ENCODE results near the gene STX12. TPM values are rescaled to one million over a fixed set of nuclear protein-coding genes. Genes with fewer than 3 reads are reported as not detected.

STX12 gene
- total and polyA plus RNA-seq, 2 experiments from 2014 or later, result 6.1 to 9.0 TPM

DNA sequence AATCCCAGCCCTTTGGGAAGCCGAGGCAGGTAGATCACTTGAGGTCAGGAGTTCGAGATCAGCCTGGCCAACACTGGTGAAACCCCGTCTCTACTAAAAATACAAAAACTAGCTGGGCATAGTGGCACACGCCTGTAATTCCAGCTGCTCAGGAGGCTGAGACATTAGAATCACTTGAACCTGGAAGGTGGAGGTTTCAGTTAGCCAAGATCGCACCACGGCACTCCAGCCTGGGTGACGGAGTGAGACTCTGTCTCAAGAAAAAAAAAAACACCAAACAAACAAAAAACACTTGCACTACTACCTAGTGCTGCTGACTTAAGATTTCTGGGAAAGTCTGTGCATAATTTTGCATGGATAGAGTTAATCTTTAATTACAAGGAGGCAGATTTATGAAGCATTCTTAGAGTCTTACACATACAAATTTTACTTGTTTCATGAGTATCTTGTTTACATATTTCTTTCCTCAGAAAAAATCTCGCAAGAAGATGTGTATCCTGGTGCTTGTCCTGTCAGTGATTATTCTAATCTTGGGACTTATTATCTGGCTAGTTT lies 48.8 kb downstream of the STX12 start (continued):
- no peak for TF ChIP-seq NANOG (IDR thresholded peaks at IDR 0.05; ENCODE audit: borderline replicate concordance)
- TF ChIP-seq, protein P1, sequence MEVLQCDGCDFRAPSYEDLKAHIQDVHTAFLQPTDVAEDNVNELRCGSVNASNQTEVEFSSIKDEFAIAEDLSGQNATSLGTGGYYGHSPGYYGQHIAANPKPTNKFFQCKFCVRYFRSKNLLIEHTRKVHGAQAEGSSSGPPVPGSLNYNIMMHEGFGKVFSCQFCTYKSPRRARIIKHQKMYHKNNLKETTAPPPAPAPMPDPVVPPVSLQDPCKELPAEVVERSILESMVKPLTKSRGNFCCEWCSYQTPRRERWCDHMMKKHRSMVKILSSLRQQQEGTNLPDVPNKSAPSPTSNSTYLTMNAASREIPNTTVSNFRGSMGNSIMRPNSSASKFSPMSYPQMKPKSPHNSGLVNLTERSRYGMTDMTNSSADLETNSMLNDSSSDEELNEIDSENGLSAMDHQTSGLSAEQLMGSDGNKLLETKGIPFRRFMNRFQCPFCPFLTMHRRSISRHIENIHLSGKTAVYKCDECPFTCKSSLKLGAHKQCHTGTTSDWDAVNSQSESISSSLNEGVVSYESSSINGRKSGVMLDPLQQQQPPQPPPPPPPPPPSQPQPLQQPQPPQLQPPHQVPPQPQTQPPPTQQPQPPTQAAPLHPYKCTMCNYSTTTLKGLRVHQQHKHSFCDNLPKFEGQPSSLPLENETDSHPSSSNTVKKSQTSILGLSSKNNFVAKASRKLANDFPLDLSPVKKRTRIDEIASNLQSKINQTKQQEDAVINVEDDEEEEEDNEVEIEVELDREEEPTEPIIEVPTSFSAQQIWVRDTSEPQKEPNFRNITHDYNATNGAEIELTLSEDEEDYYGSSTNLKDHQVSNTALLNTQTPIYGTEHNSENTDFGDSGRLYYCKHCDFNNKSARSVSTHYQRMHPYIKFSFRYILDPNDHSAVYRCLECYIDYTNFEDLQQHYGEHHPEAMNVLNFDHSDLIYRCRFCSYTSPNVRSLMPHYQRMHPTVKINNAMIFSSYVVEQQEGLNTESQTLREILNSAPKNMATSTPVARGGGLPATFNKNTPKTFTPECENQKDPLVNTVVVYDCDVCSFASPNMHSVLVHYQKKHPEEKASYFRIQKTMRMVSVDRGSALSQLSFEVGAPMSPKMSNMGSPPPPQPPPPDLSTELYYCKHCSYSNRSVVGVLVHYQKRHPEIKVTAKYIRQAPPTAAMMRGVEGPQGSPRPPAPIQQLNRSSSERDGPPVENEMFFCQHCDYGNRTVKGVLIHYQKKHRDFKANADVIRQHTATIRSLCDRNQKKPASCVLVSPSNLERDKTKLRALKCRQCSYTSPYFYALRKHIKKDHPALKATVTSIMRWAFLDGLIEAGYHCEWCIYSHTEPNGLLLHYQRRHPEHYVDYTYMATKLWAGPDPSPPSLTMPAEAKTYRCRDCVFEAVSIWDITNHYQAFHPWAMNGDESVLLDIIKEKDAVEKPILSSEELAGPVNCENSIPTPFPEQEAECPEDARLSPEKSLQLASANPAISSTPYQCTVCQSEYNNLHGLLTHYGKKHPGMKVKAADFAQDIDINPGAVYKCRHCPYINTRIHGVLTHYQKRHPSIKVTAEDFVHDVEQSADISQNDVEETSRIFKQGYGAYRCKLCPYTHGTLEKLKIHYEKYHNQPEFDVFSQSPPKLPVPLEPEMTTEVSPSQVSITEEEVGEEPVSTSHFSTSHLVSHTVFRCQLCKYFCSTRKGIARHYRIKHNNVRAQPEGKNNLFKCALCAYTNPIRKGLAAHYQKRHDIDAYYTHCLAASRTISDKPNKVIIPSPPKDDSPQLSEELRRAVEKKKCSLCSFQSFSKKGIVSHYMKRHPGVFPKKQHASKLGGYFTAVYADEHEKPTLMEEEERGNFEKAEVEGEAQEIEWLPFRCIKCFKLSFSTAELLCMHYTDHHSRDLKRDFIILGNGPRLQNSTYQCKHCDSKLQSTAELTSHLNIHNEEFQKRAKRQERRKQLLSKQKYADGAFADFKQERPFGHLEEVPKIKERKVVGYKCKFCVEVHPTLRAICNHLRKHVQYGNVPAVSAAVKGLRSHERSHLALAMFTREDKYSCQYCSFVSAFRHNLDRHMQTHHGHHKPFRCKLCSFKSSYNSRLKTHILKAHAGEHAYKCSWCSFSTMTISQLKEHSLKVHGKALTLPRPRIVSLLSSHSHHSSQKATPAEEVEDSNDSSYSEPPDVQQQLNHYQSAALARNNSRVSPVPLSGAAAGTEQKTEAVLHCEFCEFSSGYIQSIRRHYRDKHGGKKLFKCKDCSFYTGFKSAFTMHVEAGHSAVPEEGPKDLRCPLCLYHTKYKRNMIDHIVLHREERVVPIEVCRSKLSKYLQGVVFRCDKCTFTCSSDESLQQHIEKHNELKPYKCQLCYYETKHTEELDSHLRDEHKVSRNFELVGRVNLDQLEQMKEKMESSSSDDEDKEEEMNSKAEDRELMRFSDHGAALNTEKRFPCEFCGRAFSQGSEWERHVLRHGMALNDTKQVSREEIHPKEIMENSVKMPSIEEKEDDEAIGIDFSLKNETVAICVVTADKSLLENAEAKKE (CRISPR knock-in tag; IDR thresholded peaks at IDR 0.05), result no peak

DNA sequence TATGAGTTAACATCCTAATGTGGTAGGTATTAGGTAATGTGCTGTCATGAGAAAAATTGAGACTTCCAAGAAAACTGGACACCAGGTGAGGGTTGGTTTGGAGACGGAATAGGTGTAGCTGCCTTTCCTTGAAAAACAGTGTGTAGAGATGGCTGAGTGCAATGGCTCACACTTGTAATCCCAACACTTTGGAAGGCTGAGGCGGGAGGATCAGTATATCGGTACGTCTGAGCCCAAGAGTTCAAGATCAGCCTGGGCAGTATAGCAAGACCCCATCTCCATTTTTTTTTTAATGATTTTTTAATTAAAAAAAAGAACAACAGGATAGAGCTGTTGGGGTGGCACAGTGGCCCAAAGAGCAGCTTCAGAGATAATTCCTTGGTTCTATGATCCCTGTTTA lies 50.8 kb downstream of the STX12 start:
- no peak overlapping the region for H3K4me2 ChIP-seq
- Mint-ChIP-seq H3K4me3 (no peak overlapping the region), H3K36me3 (ENCODE audit: low read depth) (no peaks in the 10 kb centered on the region), H3K4me1 (no peaks in the 10 kb centered on the region), H3K9me3 (no peaks in the 10 kb centered on the region), H3K27me3 (ENCODE audit: insufficient read depth, low read depth, poor library complexity) (no peaks in the 10 kb centered on the region), H3K27ac (no peak overlapping the region)
- H3K79me2 ChIP-seq (replicated peaks; ENCODE audit: insufficient read depth), result no peaks in the 10 kb centered on the region
- no peak overlapping the region for H3K4me3 ChIP-seq
- H3K4me1 ChIP-seq (ENCODE audit: insufficient read depth), result no peaks in the 10 kb centered on the region
- no peak overlapping the region for H3K27ac ChIP-seq (ENCODE audit: low read depth)
- no peaks in the 10 kb centered on the region for H4K20me1 ChIP-seq (replicated peaks; ENCODE audit: insufficient read depth)
- no peaks in the 10 kb centered on the region for H3K9me2 ChIP-seq (ENCODE audit: insufficient read depth)
- no peaks in the 10 kb centered on the region for H3K27me3 ChIP-seq (ENCODE audit: insufficient read depth)
- ATAC-seq, result no peak
- H3F3A ChIP-seq (replicated peaks; ENCODE audit: low read depth), result no peaks in the 10 kb centered on the region
- H2AFZ ChIP-seq, result no peak overlapping the region
- 0 out of 2 replicates have a peak, but pooled peaks cover 7% of the 10 kb centered on the region for H3K36me3 ChIP-seq (ENCODE audit: insufficient read depth)
- DNase-seq (ENCODE audit: low spot score), result no peak
- no peak for TF ChIP-seq POLR2AphosphoS5 (IDR thresholded peaks at IDR 0.05; ENCODE audit: low read depth)
- no peak for TF ChIP-seq STAT1 (IDR thresholded peaks at IDR 0.05; ENCODE audit: unreplicated experiment)
- TF ChIP-seq NANOG (IDR thresholded peaks at IDR 0.05; ENCODE audit: borderline replicate concordance), result no peak
- no peak for TF ChIP-seq ZNF114 (CRISPR knock-in tag; IDR thresholded peaks at IDR 0.05)
- TF ChIP-seq EZH2phosphoT487 (IDR thresholded peaks at IDR 0.05; ENCODE audit: unreplicated experiment), result no peak
- TF ChIP-seq, protein P2, sequence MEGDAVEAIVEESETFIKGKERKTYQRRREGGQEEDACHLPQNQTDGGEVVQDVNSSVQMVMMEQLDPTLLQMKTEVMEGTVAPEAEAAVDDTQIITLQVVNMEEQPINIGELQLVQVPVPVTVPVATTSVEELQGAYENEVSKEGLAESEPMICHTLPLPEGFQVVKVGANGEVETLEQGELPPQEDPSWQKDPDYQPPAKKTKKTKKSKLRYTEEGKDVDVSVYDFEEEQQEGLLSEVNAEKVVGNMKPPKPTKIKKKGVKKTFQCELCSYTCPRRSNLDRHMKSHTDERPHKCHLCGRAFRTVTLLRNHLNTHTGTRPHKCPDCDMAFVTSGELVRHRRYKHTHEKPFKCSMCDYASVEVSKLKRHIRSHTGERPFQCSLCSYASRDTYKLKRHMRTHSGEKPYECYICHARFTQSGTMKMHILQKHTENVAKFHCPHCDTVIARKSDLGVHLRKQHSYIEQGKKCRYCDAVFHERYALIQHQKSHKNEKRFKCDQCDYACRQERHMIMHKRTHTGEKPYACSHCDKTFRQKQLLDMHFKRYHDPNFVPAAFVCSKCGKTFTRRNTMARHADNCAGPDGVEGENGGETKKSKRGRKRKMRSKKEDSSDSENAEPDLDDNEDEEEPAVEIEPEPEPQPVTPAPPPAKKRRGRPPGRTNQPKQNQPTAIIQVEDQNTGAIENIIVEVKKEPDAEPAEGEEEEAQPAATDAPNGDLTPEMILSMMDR (conservative IDR thresholded peaks at IDR 0.05; ENCODE audit: low read depth in 2 of 2), result no peak
- TF ChIP-seq, protein P3, sequence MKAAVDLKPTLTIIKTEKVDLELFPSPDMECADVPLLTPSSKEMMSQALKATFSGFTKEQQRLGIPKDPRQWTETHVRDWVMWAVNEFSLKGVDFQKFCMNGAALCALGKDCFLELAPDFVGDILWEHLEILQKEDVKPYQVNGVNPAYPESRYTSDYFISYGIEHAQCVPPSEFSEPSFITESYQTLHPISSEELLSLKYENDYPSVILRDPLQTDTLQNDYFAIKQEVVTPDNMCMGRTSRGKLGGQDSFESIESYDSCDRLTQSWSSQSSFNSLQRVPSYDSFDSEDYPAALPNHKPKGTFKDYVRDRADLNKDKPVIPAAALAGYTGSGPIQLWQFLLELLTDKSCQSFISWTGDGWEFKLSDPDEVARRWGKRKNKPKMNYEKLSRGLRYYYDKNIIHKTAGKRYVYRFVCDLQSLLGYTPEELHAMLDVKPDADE (IDR thresholded peaks at IDR 0.05), result no peak
- no peak for TF ChIP-seq ZNF331 (CRISPR knock-in tag; IDR thresholded peaks at IDR 0.05; ENCODE audit: low read depth)
- no peak for TF ChIP-seq CREB1 (CRISPR knock-in tag; IDR thresholded peaks at IDR 0.05; ENCODE audit: low read depth)
- no peak for TF ChIP-seq JUNB (IDR thresholded peaks at IDR 0.05; ENCODE audit: unreplicated experiment)
- TF ChIP-seq, protein P4, sequence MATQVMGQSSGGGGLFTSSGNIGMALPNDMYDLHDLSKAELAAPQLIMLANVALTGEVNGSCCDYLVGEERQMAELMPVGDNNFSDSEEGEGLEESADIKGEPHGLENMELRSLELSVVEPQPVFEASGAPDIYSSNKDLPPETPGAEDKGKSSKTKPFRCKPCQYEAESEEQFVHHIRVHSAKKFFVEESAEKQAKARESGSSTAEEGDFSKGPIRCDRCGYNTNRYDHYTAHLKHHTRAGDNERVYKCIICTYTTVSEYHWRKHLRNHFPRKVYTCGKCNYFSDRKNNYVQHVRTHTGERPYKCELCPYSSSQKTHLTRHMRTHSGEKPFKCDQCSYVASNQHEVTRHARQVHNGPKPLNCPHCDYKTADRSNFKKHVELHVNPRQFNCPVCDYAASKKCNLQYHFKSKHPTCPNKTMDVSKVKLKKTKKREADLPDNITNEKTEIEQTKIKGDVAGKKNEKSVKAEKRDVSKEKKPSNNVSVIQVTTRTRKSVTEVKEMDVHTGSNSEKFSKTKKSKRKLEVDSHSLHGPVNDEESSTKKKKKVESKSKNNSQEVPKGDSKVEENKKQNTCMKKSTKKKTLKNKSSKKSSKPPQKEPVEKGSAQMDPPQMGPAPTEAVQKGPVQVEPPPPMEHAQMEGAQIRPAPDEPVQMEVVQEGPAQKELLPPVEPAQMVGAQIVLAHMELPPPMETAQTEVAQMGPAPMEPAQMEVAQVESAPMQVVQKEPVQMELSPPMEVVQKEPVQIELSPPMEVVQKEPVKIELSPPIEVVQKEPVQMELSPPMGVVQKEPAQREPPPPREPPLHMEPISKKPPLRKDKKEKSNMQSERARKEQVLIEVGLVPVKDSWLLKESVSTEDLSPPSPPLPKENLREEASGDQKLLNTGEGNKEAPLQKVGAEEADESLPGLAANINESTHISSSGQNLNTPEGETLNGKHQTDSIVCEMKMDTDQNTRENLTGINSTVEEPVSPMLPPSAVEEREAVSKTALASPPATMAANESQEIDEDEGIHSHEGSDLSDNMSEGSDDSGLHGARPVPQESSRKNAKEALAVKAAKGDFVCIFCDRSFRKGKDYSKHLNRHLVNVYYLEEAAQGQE (IDR thresholded peaks at IDR 0.05; ENCODE audit: unreplicated experiment), result no peak

All from GM23338 (cell line).